GM19035 (cell line): Measurements from ENCODE around the gene OR1F1.
"Not testable (repeated sequence)": the region's sequence is repeated elsewhere in the genome, so short reads cannot be mapped to it uniquely, and the experiment has no call there.

ENCODE experiments used
- ATAC-seq: cut with Tn5 transposase; IDR thresholded peaks from one replicate; pipeline ENCODE4 v1.9.1; 2021; ENCODE audit not compliant: unreplicated experiment

Gene OR1F1

GRCh38 chr16:3173892-3174617 is 13.9 kb upstream of the OR1F1 start:
- no peak for ATAC-seq

GRCh38 chr16:3174618-3175148 is 13.3 kb upstream of the OR1F1 start:
- no peak for ATAC-seq

- no peak for ATAC-seq
These were observed 12.6 kb upstream of the OR1F1 start for GRCh38 chr16:3175157-3176093.

GRCh38 chr16:3179651-3180050 is 8.4 kb upstream of the OR1F1 start:
- no peak for ATAC-seq

- no peak for ATAC-seq
These were observed 7.5 kb upstream of the OR1F1 start for GRCh38 chr16:3180445-3180878.

GRCh38 chr16:3182293-3182607 is 5.8 kb upstream of the OR1F1 start:
- ATAC-seq: not testable (repeated sequence)

- ATAC-seq: no peak
These were observed 5.2 kb upstream of the OR1F1 start for GRCh38 chr16:3182608-3183444.

GRCh38 chr16:3183445-3184139 is 4.4 kb upstream of the OR1F1 start:
- no peak for ATAC-seq

GRCh38 chr16:3186946-3187690 is 886 bp upstream of the OR1F1 start:
- no peak for ATAC-seq

- ATAC-seq: no peak
These were observed 596 bp downstream of the OR1F1 start for GRCh38 chr16:3188675-3188924.

- ATAC-seq: no peak
These were observed 1.2 kb downstream of the OR1F1 start for GRCh38 chr16:3188925-3189825.

- no peak for ATAC-seq
These were observed 1.9 kb downstream of the OR1F1 start for GRCh38 chr16:3189869-3190268.

GRCh38 chr16:3190949-3191353 is 2.9 kb downstream of the OR1F1 start:
- ATAC-seq: no peak

- no peak for ATAC-seq
These were observed 4.5 kb downstream of the OR1F1 start for GRCh38 chr16:3192476-3193019.

- no peak for ATAC-seq
These were observed 5.5 kb downstream of the OR1F1 start for GRCh38 chr16:3193221-3194212.

GRCh38 chr16:3194792-3195191 is 6.8 kb downstream of the OR1F1 start:
- ATAC-seq: no peak

- no peak for ATAC-seq
These were observed 8.0 kb downstream of the OR1F1 start for GRCh38 chr16:3195975-3196374.
